ENCODE measurements around the gene CALHM3. TPM values are rescaled to one million over a fixed set of nuclear protein-coding genes. Genes with fewer than 3 reads are reported as not detected.
A peak's percentile ranks its signal among the peaks of the same experiment; 100 is the strongest.

The CALHM3 gene
- polyA plus RNA-seq, 3 donors: 0.04 to 0.62 TPM; not detected in 1

DNA sequence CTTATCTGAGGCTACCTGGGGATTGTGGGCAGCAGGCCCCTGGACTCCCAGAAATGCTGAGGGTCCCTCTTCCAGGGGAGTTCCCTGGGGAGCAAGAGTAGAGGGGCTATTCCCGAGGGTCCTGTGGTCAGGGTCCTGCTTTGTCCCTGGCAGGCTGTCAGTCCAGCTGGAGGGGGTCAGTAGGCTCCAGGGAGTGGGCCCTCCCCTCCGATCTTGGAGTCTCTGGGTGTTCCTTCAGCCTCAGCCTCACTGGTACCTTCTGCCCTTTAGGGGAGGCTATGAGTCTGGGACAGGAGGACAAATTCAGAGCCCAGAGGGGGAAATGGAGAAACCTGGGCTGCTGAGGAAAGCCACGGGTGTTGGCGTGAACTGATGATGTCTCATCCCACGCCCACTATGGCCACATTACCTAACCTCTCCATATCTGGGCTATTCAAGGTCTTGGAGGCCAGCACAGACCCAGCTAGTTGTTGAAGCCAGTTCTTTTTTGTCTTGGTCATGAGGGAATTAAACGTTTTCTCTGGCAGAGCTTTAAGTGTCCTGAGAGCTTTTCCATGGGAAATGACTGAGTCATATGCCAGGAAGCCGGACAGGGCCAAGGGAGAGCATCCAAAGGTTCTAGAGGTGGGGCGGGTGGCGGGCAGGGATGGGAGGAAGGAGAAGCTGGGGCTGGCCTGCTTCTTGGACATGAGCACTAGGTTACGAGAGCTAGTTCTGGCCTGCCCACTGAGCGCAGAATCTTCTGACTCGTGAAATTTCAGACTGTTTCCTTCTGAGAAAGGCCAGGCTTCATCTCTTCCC lies 33.1 kb downstream of the CALHM3 start:
- no peak for DNase-seq
- no peak overlapping the region for H3K4me2 ChIP-seq (replicated peaks; ENCODE audit: extremely low read depth, low read length, poor library complexity, severe bottlenecking)
- TF ChIP-seq, protein P1, sequence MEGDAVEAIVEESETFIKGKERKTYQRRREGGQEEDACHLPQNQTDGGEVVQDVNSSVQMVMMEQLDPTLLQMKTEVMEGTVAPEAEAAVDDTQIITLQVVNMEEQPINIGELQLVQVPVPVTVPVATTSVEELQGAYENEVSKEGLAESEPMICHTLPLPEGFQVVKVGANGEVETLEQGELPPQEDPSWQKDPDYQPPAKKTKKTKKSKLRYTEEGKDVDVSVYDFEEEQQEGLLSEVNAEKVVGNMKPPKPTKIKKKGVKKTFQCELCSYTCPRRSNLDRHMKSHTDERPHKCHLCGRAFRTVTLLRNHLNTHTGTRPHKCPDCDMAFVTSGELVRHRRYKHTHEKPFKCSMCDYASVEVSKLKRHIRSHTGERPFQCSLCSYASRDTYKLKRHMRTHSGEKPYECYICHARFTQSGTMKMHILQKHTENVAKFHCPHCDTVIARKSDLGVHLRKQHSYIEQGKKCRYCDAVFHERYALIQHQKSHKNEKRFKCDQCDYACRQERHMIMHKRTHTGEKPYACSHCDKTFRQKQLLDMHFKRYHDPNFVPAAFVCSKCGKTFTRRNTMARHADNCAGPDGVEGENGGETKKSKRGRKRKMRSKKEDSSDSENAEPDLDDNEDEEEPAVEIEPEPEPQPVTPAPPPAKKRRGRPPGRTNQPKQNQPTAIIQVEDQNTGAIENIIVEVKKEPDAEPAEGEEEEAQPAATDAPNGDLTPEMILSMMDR (IDR thresholded peaks at IDR 0.05): no peak
- H3K27ac Mint-ChIP-seq: peak overlapping the region in 5 of 7 donors; percentile 19 to 65 (median 50)
- no peak overlapping the region for H2AFZ ChIP-seq (ENCODE audit: insufficient read depth, low read depth, low read length, poor library complexity, severe bottlenecking)
- peaks cover 1 to 5% (median 3%) of the 10 kb centered on the region in 3 donors for H3K27me3 Mint-ChIP-seq (ENCODE audit: low read depth in 3 of 3)
- no peaks in the 10 kb centered on the region for H3K27me3 ChIP-seq (ENCODE audit: control insufficient read depth in 2 of 2, insufficient read depth in 2 of 2, low read length in 2 of 2)
- H3K27ac ChIP-seq (ENCODE audit: low read depth in 1 of 2, low read length in 2 of 2): peak overlapping the region in 1 of 2 donors; percentile 36
- peaks cover 87 to 97% of the 10 kb centered on the region in 2 donors for H3K36me3 Mint-ChIP-seq
- peaks cover 26 to 42% of the 10 kb centered on the region in 2 donors for H3K4me1 ChIP-seq (ENCODE audit: control insufficient read depth in 1 of 2, insufficient read depth in 2 of 2, low read length in 2 of 2)
- H3K9me3 Mint-ChIP-seq: no peaks in the 10 kb centered on the region
- intact Hi-C loops (cut with micrococcal nuclease): no loop called here
- peaks cover 50% of the 10 kb centered on the region for H3K4me1 Mint-ChIP-seq
- H3K9me3 ChIP-seq (replicated peaks in 1 of 2; ENCODE audit: control insufficient read depth in 1 of 2, insufficient read depth in 1 of 2, low read length in 2 of 2): no peaks in the 10 kb centered on the region
- no peak overlapping the region for H3K4me3 Mint-ChIP-seq
- H3K9ac ChIP-seq (ENCODE audit: insufficient read depth, low read length, poor library complexity, severe bottlenecking): no peak overlapping the region
- peaks cover 86 to 99% of the 10 kb centered on the region in 2 donors for H3K36me3 ChIP-seq (replicated peaks in 1 of 2; ENCODE audit: control insufficient read depth in 1 of 2, insufficient read depth in 2 of 2, low read length in 2 of 2)
- H3K4me3 ChIP-seq (replicated peaks in 1 of 3; ENCODE audit: low read depth in 2 of 3, low read length in 3 of 3): no peak overlapping the region
- H3K79me2 ChIP-seq (ENCODE audit: insufficient read depth, low read length): peaks cover 48% of the 10 kb centered on the region
- peaks cover 94% of the 10 kb centered on the region for H4K20me1 ChIP-seq (ENCODE audit: insufficient read depth, low read length)
- WGBS (ENCODE audit: insufficient coverage): 92% methylated on average over 6 of the region's 12 CpGs

DNA sequence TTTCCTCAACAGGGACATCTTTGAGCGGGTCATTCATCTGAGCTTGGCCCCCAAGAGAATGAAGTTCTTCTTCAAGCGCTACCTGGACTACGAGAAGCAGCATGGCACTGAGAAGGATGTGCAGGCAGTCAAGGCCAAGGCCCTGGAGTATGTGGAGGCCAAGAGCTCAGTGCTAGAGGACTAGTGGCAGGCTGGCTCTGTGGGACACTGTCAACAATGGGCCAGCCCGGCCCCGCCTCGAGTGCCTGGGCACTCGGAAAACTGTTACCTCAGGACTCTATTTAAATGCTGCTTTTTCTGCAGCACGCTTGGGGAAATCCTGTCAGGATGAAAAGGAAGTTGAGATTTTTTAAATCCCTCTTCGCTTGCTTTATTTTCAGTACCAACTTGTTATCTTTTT lies 33.7 kb downstream of the CALHM3 start:
- H3K27me3 Mint-ChIP-seq (ENCODE audit: low read depth in 3 of 3): peaks cover 1 to 2% (median 2%) of the 10 kb centered on the region in 3 donors
- 100% methylated on average over 3 of the region's 9 CpGs for WGBS (ENCODE audit: insufficient coverage)
- H3K4me1 Mint-ChIP-seq: peaks cover 44% of the 10 kb centered on the region
- no peak overlapping the region for H2AFZ ChIP-seq (ENCODE audit: insufficient read depth, low read depth, low read length, poor library complexity, severe bottlenecking)
- H3K27ac ChIP-seq (ENCODE audit: low read depth in 1 of 2, low read length in 2 of 2): peak overlapping the region in 1 of 2 donors; percentile 36
- H3K9me3 ChIP-seq (replicated peaks in 1 of 2; ENCODE audit: control insufficient read depth in 1 of 2, insufficient read depth in 1 of 2, low read length in 2 of 2): no peaks in the 10 kb centered on the region
- H3K27me3 ChIP-seq (ENCODE audit: control insufficient read depth in 2 of 2, insufficient read depth in 2 of 2, low read length in 2 of 2): no peaks in the 10 kb centered on the region
- intact Hi-C loops (cut with micrococcal nuclease): no loop called here
- no peak overlapping the region for H3K4me3 ChIP-seq (replicated peaks in 1 of 3; ENCODE audit: low read depth in 2 of 3, low read length in 3 of 3)
- H3K36me3 Mint-ChIP-seq: peaks cover 88 to 96% of the 10 kb centered on the region in 2 donors
- peaks cover 89% of the 10 kb centered on the region for H4K20me1 ChIP-seq (ENCODE audit: insufficient read depth, low read length)
- H3K4me3 Mint-ChIP-seq: no peak overlapping the region
- no peak overlapping the region for H3K4me2 ChIP-seq (replicated peaks; ENCODE audit: extremely low read depth, low read length, poor library complexity, severe bottlenecking)
- no peak for DNase-seq
- H3K36me3 ChIP-seq (replicated peaks in 1 of 2; ENCODE audit: control insufficient read depth in 1 of 2, insufficient read depth in 2 of 2, low read length in 2 of 2): peaks cover 89 to 100% of the 10 kb centered on the region in 2 donors
- peaks cover 20 to 36% of the 10 kb centered on the region in 2 donors for H3K4me1 ChIP-seq (ENCODE audit: control insufficient read depth in 1 of 2, insufficient read depth in 2 of 2, low read length in 2 of 2)
- no peak overlapping the region for H3K9ac ChIP-seq (ENCODE audit: insufficient read depth, low read length, poor library complexity, severe bottlenecking)
- H3K9me3 Mint-ChIP-seq: no peaks in the 10 kb centered on the region
- H3K27ac Mint-ChIP-seq: peak overlapping the region in 6 of 7 donors; percentile 11 to 85 (median 60)
- peaks cover 42% of the 10 kb centered on the region for H3K79me2 ChIP-seq (ENCODE audit: insufficient read depth, low read length)
- TF ChIP-seq, protein P1 (IDR thresholded peaks at IDR 0.05): no peak

Measured in CD14-positive monocyte (primary cell).